IMR-90 (cell line): ENCODE results near the gene PLD1. TPM values are rescaled to one million over a fixed set of nuclear protein-coding genes. Genes with fewer than 3 reads are reported as not detected.

Experiments
- ATAC-seq: fragments of 200-7000 bp; cut with Tn5 transposase; 2 replicates; pipeline ENCODE4 v1.9.1; 2020; ENCODE audit warnings: low read depth, mild to moderate bottlenecking, moderate library complexity
- BruUV-seq: library from RNA; stranded (reverse); fragments of 400-500 nt; replicated peaks from 2 replicates; lab custom pipeline; 2021; lab: Mats Ljungman, UMichigan
- CTCF ChIA-PET: fragments of 300-600 bp; formaldehyde crosslinking; extraction: SDS; loops from one replicate; lab custom pipeline; 2021; ENCODE audit warnings: antibody characterized with exemption; lab: Yijun Ruan, JAX
- POLR2A ChIA-PET: fragments of 300-600 bp; sonication (Branson Sonifier 250); formaldehyde crosslinking; loops from one replicate; lab custom pipeline; 2022; ENCODE audit warnings: antibody characterized with exemption; ENCODE audit not compliant: unreplicated experiment; lab: Charles Lee
- DNase-seq: peaks from one replicate; pipeline ENCODE4 v3.0.0; 2013
- H2AFZ ChIP-seq: replicated peaks from 2 replicates; pipeline ENCODE3; 2013; ENCODE audit warnings: low read length, mild to moderate bottlenecking; ENCODE audit not compliant: poor library complexity
- H2AK5ac ChIP-seq: 2 replicates; pipeline ENCODE4 v1.6.1; 2013; ENCODE audit warnings: low read depth, low read length, inconsistent platforms
- H2AK9ac ChIP-seq: replicated peaks from 2 replicates; pipeline ENCODE3; 2013; ENCODE audit warnings: mild to moderate bottlenecking, low read depth, low read length, moderate library complexity; ENCODE audit not compliant: poor library complexity
- H2BK120ac ChIP-seq: 2 replicates; pipeline ENCODE4 v1.6.1; 2013; ENCODE audit warnings: low read depth, low read length, inconsistent platforms
- H2BK15ac ChIP-seq: 3 replicates; pipeline ENCODE4 v1.6.1; 2013; ENCODE audit warnings: low read depth, low read length, inconsistent platforms
- H2BK20ac ChIP-seq: 2 replicates; pipeline ENCODE4 v1.6.1; 2013; ENCODE audit warnings: low read depth, mild to moderate bottlenecking, inconsistent platforms, low read length, moderate library complexity
- H2BK5ac ChIP-seq: 2 replicates; pipeline ENCODE4 v1.6.1; 2013; ENCODE audit warnings: mild to moderate bottlenecking, low read depth, low read length, inconsistent platforms; ENCODE audit not compliant: poor library complexity, severe bottlenecking
- H3K14ac ChIP-seq: replicated peaks from 2 replicates; pipeline ENCODE4 v1.6.1; 2013; ENCODE audit warnings: low read depth, low read length, inconsistent platforms
- H3K18ac ChIP-seq: 2 replicates; pipeline ENCODE4 v1.6.1; 2013; ENCODE audit warnings: low read depth, low read length, control low read depth
- H3K23ac ChIP-seq: 2 replicates; pipeline ENCODE4 v1.6.1; 2013; ENCODE audit warnings: low read depth, low read length, inconsistent platforms
- H3K27ac ChIP-seq: 2 replicates; pipeline ENCODE4 v1.5.1; 2013; ENCODE audit warnings: mild to moderate bottlenecking, control low read depth, low read length; ENCODE audit not compliant: insufficient read depth
- H3K27me3 ChIP-seq: 2 replicates; pipeline ENCODE4 v1.6.1; 2013; ENCODE audit warnings: low read length; ENCODE audit not compliant: control insufficient read depth, insufficient read depth
- H3K36me3 ChIP-seq: 2 replicates; pipeline ENCODE4 v1.6.1; 2013; ENCODE audit warnings: low read length, mixed read lengths; ENCODE audit not compliant: control insufficient read depth, insufficient read depth
- H3K4ac ChIP-seq: 2 replicates; pipeline ENCODE4 v1.6.1; 2013; ENCODE audit warnings: low read depth, low read length, inconsistent platforms
- H3K4me1 ChIP-seq: 2 replicates; pipeline ENCODE4 v1.6.1; 2013; ENCODE audit warnings: low read length, mixed read lengths; ENCODE audit not compliant: control insufficient read depth, insufficient read depth
- H3K4me2 ChIP-seq: 2 replicates; pipeline ENCODE4 v1.6.1; 2013; ENCODE audit warnings: low read depth, mild to moderate bottlenecking, control low read depth, low read length, moderate library complexity
- H3K4me3 ChIP-seq: 2 replicates; pipeline ENCODE4 v1.5.1; 2013; ENCODE audit warnings: low read depth, mild to moderate bottlenecking, control low read depth, low read length, moderate library complexity; ENCODE audit not compliant: insufficient read depth
- H3K56ac ChIP-seq: 2 replicates; pipeline ENCODE4 v1.6.1; 2013; ENCODE audit warnings: low read length, inconsistent platforms; ENCODE audit not compliant: insufficient read depth; ENCODE audit errors: extremely low read depth
- H3K79me1 ChIP-seq, 2 experiments: 2 replicates each; pipeline ENCODE4 v1.6.1; 2013; ENCODE audit warnings: low read length in 2 of 2, inconsistent platforms in 1 of 2, low read depth in 1 of 2
- H3K9ac ChIP-seq: 2 replicates; pipeline ENCODE4 v1.6.1; 2013; ENCODE audit warnings: low read depth, low read length, control low read depth
- H3K9me1 ChIP-seq: 2 replicates; pipeline ENCODE4 v1.6.1; 2013; ENCODE audit warnings: low read length, inconsistent platforms; ENCODE audit not compliant: insufficient read depth
- H3K9me3 ChIP-seq: 2 replicates; pipeline ENCODE4 v1.6.1; 2013; ENCODE audit warnings: low read length; ENCODE audit not compliant: control insufficient read depth, insufficient read depth
- H4K20me1 ChIP-seq: 2 replicates; pipeline ENCODE4 v1.6.1; 2013; ENCODE audit warnings: low read length, inconsistent platforms; ENCODE audit not compliant: insufficient read depth
- H4K5ac ChIP-seq: 2 replicates; pipeline ENCODE4 v1.6.1; 2013; ENCODE audit warnings: mild to moderate bottlenecking, low read depth, low read length, control low read depth
- H4K8ac ChIP-seq, 2 experiments: 2 replicates each; pipeline ENCODE4 v1.6.1; 2013; ENCODE audit warnings: low read depth in 2 of 2, low read length in 2 of 2, control low read depth in 1 of 2, inconsistent platforms in 1 of 2
- H4K91ac ChIP-seq: 2 replicates; pipeline ENCODE4 v1.6.1; 2013; ENCODE audit warnings: low read depth, low read length, inconsistent platforms; ENCODE audit not compliant: insufficient read depth
- BHLHE40 ChIP-seq: fragments of 150-350 bp; IDR thresholded peaks from 2 replicates; pipeline ENCODE4 v1.6.1; 2016; ENCODE audit warnings: mild to moderate bottlenecking, low read depth, low read length
- CEBPB ChIP-seq: IDR thresholded peaks from 2 replicates; pipeline ENCODE4 v1.6.1; 2012; ENCODE audit warnings: low read depth, low read length, improper control_type of control experiment
- CHD1 ChIP-seq: IDR thresholded peaks from 2 replicates; pipeline ENCODE4 v1.6.1; 2012; ENCODE audit warnings: low read depth, low read length, improper control_type of control experiment
- CTCF ChIP-seq: conservative IDR thresholded peaks from 2 replicates; pipeline ENCODE4 v1.5.1; 2012; ENCODE audit warnings: mild to moderate bottlenecking, low read depth, low read length, improper control_type of control experiment
- ELK1 ChIP-seq: fragments of 150-350 bp; IDR thresholded peaks from 2 replicates; pipeline ENCODE4 v1.6.1; 2016; ENCODE audit warnings: low read depth, mild to moderate bottlenecking, low read length, moderate library complexity, borderline replicate concordance
- FOS ChIP-seq: fragments of 150-350 bp; IDR thresholded peaks from 2 replicates; pipeline ENCODE4 v1.6.1; 2016; ENCODE audit warnings: low read depth, low read length
- MAFK ChIP-seq: IDR thresholded peaks from 2 replicates; pipeline ENCODE4 v1.6.1; 2012; ENCODE audit warnings: low read depth, low read length, improper control_type of control experiment
- MAZ ChIP-seq: IDR thresholded peaks from 2 replicates; pipeline ENCODE4 v1.6.1; 2012; ENCODE audit warnings: low read depth, mild to moderate bottlenecking, low read length, improper control_type of control experiment, moderate library complexity, borderline replicate concordance
- MXI1 ChIP-seq: IDR thresholded peaks from 2 replicates; pipeline ENCODE4 v1.6.1; 2012; ENCODE audit warnings: low read depth, mild to moderate bottlenecking, low read length, moderate library complexity, borderline replicate concordance
- NFE2L2 ChIP-seq: fragments of 150-350 bp; IDR thresholded peaks from 2 replicates; pipeline ENCODE4 v1.6.1; 2016; ENCODE audit warnings: low read depth, mild to moderate bottlenecking, low read length
- POLR2A ChIP-seq: IDR thresholded peaks from 2 replicates; pipeline ENCODE4 v1.6.1; 2012; ENCODE audit warnings: mild to moderate bottlenecking, low read depth, low read length
- RAD21 ChIP-seq: IDR thresholded peaks from 2 replicates; pipeline ENCODE4 v1.6.1; 2012; ENCODE audit warnings: low read length, improper control_type of control experiment
- RCOR1 ChIP-seq: IDR thresholded peaks from 2 replicates; pipeline ENCODE4 v1.6.1; 2012; ENCODE audit warnings: mild to moderate bottlenecking, low read length, improper control_type of control experiment; ENCODE audit not compliant: insufficient replicate concordance
- RFX5 ChIP-seq: IDR thresholded peaks from 2 replicates; pipeline ENCODE4 v1.8.0; 2012; ENCODE audit warnings: low read depth, mild to moderate bottlenecking, low read length, moderate library complexity
- SMC3 ChIP-seq: fragments of 150-350 bp; IDR thresholded peaks from 2 replicates; pipeline ENCODE4 v1.6.1; 2016; ENCODE audit warnings: low read depth, mild to moderate bottlenecking, antibody characterized with exemption, low read length, moderate library complexity
- USF2 ChIP-seq: fragments of 150-350 bp; IDR thresholded peaks from 2 replicates; pipeline ENCODE4 v1.6.1; 2017; ENCODE audit warnings: mild to moderate bottlenecking, antibody characterized with exemption, low read length, low read depth
- WGBS, 2 experiments: methylation state at CpG; one replicate each; pipeline versions ENCODE4 v1.1.5 to v1.1.7; 2013; ENCODE audit warnings: missing lambda C conversion rate in 2 of 2; ENCODE audit not compliant: insufficient read length in 1 of 2; ENCODE audit errors: extremely low coverage in 2 of 2; 5-methylcytosine and 5-hydroxymethylcytosine counted together
- dilution Hi-C: fragments of 300-500 bp; cut with HindIII; formaldehyde crosslinking; loops from one replicate; pipeline ENCODE4 v1.14.3; 2018; ENCODE audit warnings: low sequenced_read_pairs; ENCODE audit not compliant: unreplicated experiment
- in situ Hi-C: fragments of 300-500 bp; cut with MboI; formaldehyde crosslinking; loops from 3 replicates; pipeline ENCODE4 v1.14.3; 2019; ENCODE audit warnings: low sequenced_read_pairs, inconsistent platforms, mixed read lengths
- intact Hi-C: fragments of 100-400 bp; cut with micrococcal nuclease; formaldehyde crosslinking; loops from 2 replicates; pipeline ENCODE4 v1.10.0; 2022
- polyA plus RNA-seq, 3 experiments: library from polyadenylated mRNA; depleted of rRNA; stranded (reverse); fragments of >200 nt; gene quantifications; 2 replicates each; pipeline ENCODE4 v1.2.3, GENCODE V29; 2012; ENCODE audit warnings: low replicate concordance in 1 of 3
- total RNA-seq: library from RNA; depleted of rRNA; stranded (reverse); fragments of >200 nt; gene quantifications from 2 replicates; pipeline ENCODE4 v1.2.3, GENCODE V29; 2012

Gene PLD1
- total and polyA plus RNA-seq, 2 of the 4 experiments (the other 2 are of a cell fraction): 3.3 to 9.7 TPM

GRCh38 chr3:171703144-171703543 lies 107.1 kb downstream of the PLD1 start:
- no peak overlapping the region for H2BK20ac ChIP-seq
- H3K79me1 ChIP-seq: no peaks in the 10 kb centered on the region
- H3K14ac ChIP-seq: no peak overlapping the region
- H2BK120ac ChIP-seq: no peak overlapping the region
- in situ Hi-C loops (no loop called here), dilution Hi-C loops (no loop called here), intact Hi-C loops (no loop called here)
- H3K27me3 ChIP-seq: no peaks in the 10 kb centered on the region
- no peak overlapping the region for H2BK5ac ChIP-seq
- peaks cover 2% of the 10 kb centered on the region; the same call in 1 of the 2 replicates for H3K36me3 ChIP-seq
- no peak overlapping the region for H2AK9ac ChIP-seq
- H3K23ac ChIP-seq: no peak overlapping the region
- no peak overlapping the region for H3K18ac ChIP-seq
- CTCF ChIA-PET: no interaction called here
- ATAC-seq: no peak
- H3K9me3 ChIP-seq: peaks cover 2% of the 10 kb centered on the region; the same call in 1 of the 2 replicates
- no peak overlapping the region for H4K91ac ChIP-seq
- TF ChIP-seq POLR2A (no peak), CEBPB (no peak), RCOR1 (no peak), USF2 (no peak), CTCF (no peak), MAFK (no peak), BHLHE40 (no peak), MAZ (no peak), MXI1 (no peak), RFX5 (no peak), RAD21 (no peak), SMC3 (no peak), ELK1 (no peak), CHD1 (no peak), NFE2L2 (no peak), FOS (no peak)
- H2BK15ac ChIP-seq: no peak overlapping the region
- no peak overlapping the region for H2AFZ ChIP-seq
- no peak overlapping the region for H4K8ac ChIP-seq
- no TSS peak for BruUV-seq
- H2AK5ac ChIP-seq: no peak overlapping the region
- H3K4me3 ChIP-seq: no peak overlapping the region
- no peak for DNase-seq
- no peaks in the 10 kb centered on the region for H3K9me1 ChIP-seq
- H3K9ac ChIP-seq: no peak overlapping the region
- H3K4ac ChIP-seq: no peak overlapping the region
- no peak overlapping the region for H3K56ac ChIP-seq
- H4K5ac ChIP-seq: no peak overlapping the region
- no peaks in the 10 kb centered on the region for H4K20me1 ChIP-seq
- H3K27ac ChIP-seq: no peak overlapping the region
- no CpG with 5 or more reads among the region's 2 CpGs for WGBS, 2 experiments
- no peaks in the 10 kb centered on the region for H3K4me1 ChIP-seq
- POLR2A ChIA-PET: no interaction called here
- H3K4me2 ChIP-seq: no peak overlapping the region
